Heart right ventricle (tissue), 16 donors: ENCODE measurements around the gene PCBP2. TPM values are rescaled to one million over a fixed set of nuclear protein-coding genes. Genes with fewer than 3 reads are reported as not detected.
A peak's percentile ranks its signal among the peaks of the same experiment; 100 is the strongest.

Experiments used
- ATAC-seq, 8 donors: fragments of 200-7000 bp; cut with Tn5 transposase; one replicate each; pipeline ENCODE4 v1.9.1; 2020; ENCODE audit warnings: mild to moderate bottlenecking in 8 of 8, moderate library complexity in 8 of 8, moderate number of reproducible peaks in 1 of 8
- DNase-seq, 2 donors: peaks; one replicate each; pipeline ENCODE4 v3.0.0-alpha.2; 2020
- H3K27ac ChIP-seq, 10 donors: fragments of 200-600 bp; sonication (generic) in 2 of 10; one replicate each; pipeline versions ENCODE4 v1.5.0 to v1.8.0; 2020 to 2022; ENCODE audit warnings: mild to moderate bottlenecking in 3 of 10
- H3K27me3 ChIP-seq, 7 donors: fragments of 200-600 bp; one replicate each; pipeline ENCODE4 v1.8.0; 2021 to 2022; ENCODE audit warnings: mild to moderate bottlenecking in 2 of 7
- H3K36me3 ChIP-seq, 9 donors: fragments of 200-600 bp; sonication (generic) in 1 of 9; one replicate each; pipeline versions ENCODE4 v1.5.0 to v1.8.0; 2020 to 2022; ENCODE audit warnings: mild to moderate bottlenecking in 2 of 9
- H3K4me1 ChIP-seq, 9 donors: fragments of 200-600 bp; sonication (generic) in 1 of 9; one replicate each; pipeline versions ENCODE4 v1.5.0 to v1.8.0; 2020 to 2022; ENCODE audit warnings: mild to moderate bottlenecking in 4 of 9
- H3K4me3 ChIP-seq, 10 donors: fragments of 200-600 bp; sonication (generic) in 2 of 10; one replicate each; pipeline versions ENCODE4 v1.5.0 to v1.8.0; 2020 to 2022; ENCODE audit warnings: mild to moderate bottlenecking in 7 of 10, moderate library complexity in 2 of 10
- H3K9me3 ChIP-seq, 11 donors: fragments of 200-600 bp in 10 of 11; sonication (generic) in 2 of 11; one replicate each; pipeline versions ENCODE4 v1.5.0 to v1.8.0; 2013 to 2022; ENCODE audit warnings: mild to moderate bottlenecking in 2 of 11, control low read depth in 1 of 11, moderate library complexity in 1 of 11
- CTCF ChIP-seq, 9 donors: fragments of 200-600 bp; sonication (generic) in 2 of 9; IDR thresholded peaks; one replicate each; pipeline versions ENCODE4 v1.5.0 to v1.8.0; 2021 to 2022; ENCODE audit warnings: antibody characterized with exemption in 9 of 9, mild to moderate bottlenecking in 5 of 9, moderate library complexity in 1 of 9
- WGBS, 2 donors: extraction: QIAGEN DNeasy Blood & Tissue Kit; methylation state at CpG; one replicate each; pipeline ENCODE4 v1.1.7; 2013; ENCODE audit warnings: inconsistent platforms in 1 of 2; 5-methylcytosine and 5-hydroxymethylcytosine counted together
- intact Hi-C, 10 donors: fragments of 100-400 bp; cut with DNase I; formaldehyde crosslinking; loops; one replicate each; pipeline versions ENCODE4 v1.11.1 to v1.14.2; 2022
- polyA plus RNA-seq, 2 donors: library from polyadenylated mRNA; stranded (reverse); fragments of 200-250 nt; gene quantifications; one replicate each; pipeline ENCODE4 v1.2.3, GENCODE V29; 2013
- total RNA-seq, 10 donors: library from RNA; stranded (reverse); fragmentation: NEBNext Ultra II Directional in 3 of 10; extraction: Animal tissue kit (Norgen Biotek cat#: 25700) in 3 of 10; gene quantifications; one replicate each; pipeline versions ENCODE4 v1.2.1 to v1.2.4, GENCODE V29; 2021 to 2023
- donor health status: Arrhythmogenic right ventricular cardiomyopathy.
- donor health status: ischemic (EF 13 %, LVEDD 7.1; RV severe dilation, severe dysfunction).
- donor health status: healthy with polysubstance abuse.
- donor health status: DM: no; HTN: yes; CAD: no.
- donor health status: DM: no; HTN: no; CAD: no.
- donor health status: ischemic (EF 25% LVEDD 6.9; RV normal size, moderate dysfunction).
- donor health status: ischemic (EF 25% LVEDD 5.7; RV mildly dilated, moderate dysfunction).
- donor health status: healthy.
- donor health status: DM: yes; HTN: yes; CAD: no.
- donor health status: Ischemic cardiomyopathy.
- donor health status: ischemic (EF 35%, LVEDD 5.7; RV mildly dilated, moderate dysfunction).
- donor health status: nonischemic (EF 11% LVEDD 7.7; RV severe dilation, severe dysfunction).
- donor health status: DM: yes; HTN: yes; CAD: no.
- donor health status: PGD.
- donor health status: ischemic (EF 29% LVEDD 5.4; RV normal size, mild dysfunction).
- donor health status: nonischemic (EF 23%, LVEDD 6.1; RV moderate dilation, normal function).

The PCBP2 gene
- total and polyA plus RNA-seq, 12 donors: 281 to 579 (median 555) TPM

GRCh38 chr12:53461059-53461458, 9.2 kb downstream of the PCBP2 start:
- Histone ChIP-seq H3K27ac (peak overlapping the region in 8 of 10 donors; percentile 29 to 75 (median 62)), H3K4me3 (no peak overlapping the region), H3K27me3 (no peaks in the 10 kb centered on the region), H3K36me3 (peaks cover 18 to 100% (median 98%) of the 10 kb centered on the region in 9 donors), H3K9me3 (no peaks in the 10 kb centered on the region), H3K4me1 (peaks cover 6 to 75% (median 56%) of the 10 kb centered on the region in 9 donors)
- ATAC-seq: peak; percentile 67 to 94 (median 86)
- DNase-seq: peak in 1 of 2 donors; percentile 79
- intact Hi-C loops: no loop called here
- WGBS, 2 donors: 41 to 53% methylated on average over 3 of the region's 3 CpGs
- TF ChIP-seq CTCF (IDR thresholded peaks at IDR 0.05): no peak

- no peaks in the 10 kb centered on the region for H3K27me3 ChIP-seq
- intact Hi-C loops: no loop called here
- ATAC-seq (no peak), DNase-seq (no peak)
- H3K4me3 ChIP-seq: peak overlapping the region in 1 of 10 donors; percentile 10
- no peak for TF ChIP-seq CTCF (IDR thresholded peaks at IDR 0.05)
- WGBS, 2 donors: 62 to 70% methylated on average over 8 of the region's 8 CpGs
- no peaks in the 10 kb centered on the region for H3K9me3 ChIP-seq
- H3K36me3 ChIP-seq: peaks cover 18 to 100% (median 98%) of the 10 kb centered on the region in 9 donors
- peaks cover 6 to 77% (median 61%) of the 10 kb centered on the region in 9 donors for H3K4me1 ChIP-seq
- H3K27ac ChIP-seq: peak overlapping the region in 8 of 10 donors; percentile 29 to 75 (median 60)
Observed at GRCh38 chr12:53461591-53461990, 9.7 kb downstream of the PCBP2 start.

GRCh38 chr12:53462935-53463334, 11.0 kb downstream of the PCBP2 start:
- intact Hi-C loops: no loop called here
- H3K4me1 ChIP-seq: peaks cover 6 to 85% (median 64%) of the 10 kb centered on the region in 9 donors
- WGBS, 2 donors: 31 to 57% methylated on average over 3 of the region's 3 CpGs
- H3K27ac ChIP-seq: peak overlapping the region in 6 of 10 donors; percentile 19 to 75 (median 36)
- DNase-seq (no peak), ATAC-seq (no peak)
- H3K4me3 ChIP-seq: no peak overlapping the region
- no peaks in the 10 kb centered on the region for H3K27me3 ChIP-seq
- no peaks in the 10 kb centered on the region for H3K9me3 ChIP-seq
- no peak for TF ChIP-seq CTCF (IDR thresholded peaks at IDR 0.05)
- peaks cover 22 to 100% (median 98%) of the 10 kb centered on the region in 9 donors for H3K36me3 ChIP-seq

GRCh38 chr12:53463802-53464560, 12.1 kb downstream of the PCBP2 start:
- DNase-seq (no peak), ATAC-seq (peak in 1 of 8 donors; percentile 1)
- intact Hi-C loops: no loop called here
- Histone ChIP-seq H3K27ac (peak overlapping the region in 7 of 10 donors; percentile 17 to 75 (median 41)), H3K9me3 (no peaks in the 10 kb centered on the region), H3K27me3 (no peaks in the 10 kb centered on the region), H3K4me1 (peaks cover 6 to 93% (median 68%) of the 10 kb centered on the region in 9 donors), H3K36me3 (peaks cover 22 to 100% (median 100%) of the 10 kb centered on the region in 9 donors), H3K4me3 (no peak overlapping the region)
- WGBS, 2 donors: 39 to 46% methylated on average over 5 of the region's 5 CpGs
- no peak for TF ChIP-seq CTCF (IDR thresholded peaks at IDR 0.05)
